ENCODE data around the gene EEF1AKMT4. TPM values are rescaled to one million over a fixed set of nuclear protein-coding genes. Genes with fewer than 3 reads are reported as not detected.

The EEF1AKMT4 gene
- total and polyA plus RNA-seq, 9 donors: 1.0 to 2.1 (median 1.6) TPM

DNA sequence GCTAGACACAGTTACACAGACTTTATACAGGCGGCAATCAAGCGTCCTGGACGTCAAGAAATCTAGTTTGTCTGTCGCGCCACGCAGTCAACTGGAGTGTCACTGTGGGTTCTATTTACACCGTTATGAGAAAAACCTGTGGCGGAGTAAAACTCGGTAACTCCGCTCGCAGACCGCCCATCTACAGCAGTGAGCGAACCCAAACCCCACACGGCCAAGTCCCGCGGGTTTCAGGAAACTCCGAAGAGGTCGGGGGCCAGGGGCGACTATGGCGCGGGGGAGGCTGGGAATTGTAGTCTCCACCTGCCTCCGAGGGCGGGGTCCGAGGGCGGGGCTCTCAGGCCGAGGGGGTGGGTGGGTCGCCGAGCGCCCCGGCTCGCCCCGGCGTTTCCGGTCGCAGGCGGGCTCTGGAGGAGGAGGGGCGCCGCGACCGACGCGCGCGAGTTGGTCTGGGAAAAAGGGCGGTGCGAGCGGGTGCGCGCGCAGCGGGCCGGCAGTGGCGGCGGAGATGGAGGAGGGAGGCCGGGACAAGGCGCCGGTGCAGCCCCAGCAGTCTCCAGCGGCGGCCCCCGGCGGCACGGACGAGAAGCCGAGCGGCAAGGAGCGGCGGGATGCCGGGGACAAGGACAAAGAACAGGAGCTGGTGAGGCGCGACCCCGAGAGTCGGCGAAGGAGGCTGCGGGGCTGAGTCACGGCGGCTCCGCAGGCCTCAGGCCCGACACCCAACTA lies 49.5 kb downstream of the EEF1AKMT4 start, which contains the start of gene PSMD2:
TSS of gene PSMD2 (plus strand) at position 483 of the 729 bp plus-strand sequence. CDS start at position 509, 26 bp downstream.
- DNase-seq: peak; percentile 99
- WGBS (ENCODE audit: insufficient coverage): under 1% methylated on average over 72 of the region's 78 CpGs
- Histone ChIP-seq H3K27ac (ENCODE audit: low read length) (peak within 1 kb of the TSS; percentile 53), H3K27me3 (ENCODE audit: control insufficient read depth, insufficient read depth, low read length) (no peaks in the 10 kb centered on the region), H3K36me3 (ENCODE audit: control insufficient read depth, insufficient read depth, low read length) (peaks cover 35% of the 10 kb centered on the region), H3K4me1 (ENCODE audit: control insufficient read depth, insufficient read depth, low read length) (peaks cover 14% of the 10 kb centered on the region), H3K9me3 (replicated peaks; ENCODE audit: control insufficient read depth, low read depth, low read length) (no peaks in the 10 kb centered on the region), H3K4me3 (ENCODE audit: low read length) (peak within 1 kb of the TSS; percentile 90)

DNA sequence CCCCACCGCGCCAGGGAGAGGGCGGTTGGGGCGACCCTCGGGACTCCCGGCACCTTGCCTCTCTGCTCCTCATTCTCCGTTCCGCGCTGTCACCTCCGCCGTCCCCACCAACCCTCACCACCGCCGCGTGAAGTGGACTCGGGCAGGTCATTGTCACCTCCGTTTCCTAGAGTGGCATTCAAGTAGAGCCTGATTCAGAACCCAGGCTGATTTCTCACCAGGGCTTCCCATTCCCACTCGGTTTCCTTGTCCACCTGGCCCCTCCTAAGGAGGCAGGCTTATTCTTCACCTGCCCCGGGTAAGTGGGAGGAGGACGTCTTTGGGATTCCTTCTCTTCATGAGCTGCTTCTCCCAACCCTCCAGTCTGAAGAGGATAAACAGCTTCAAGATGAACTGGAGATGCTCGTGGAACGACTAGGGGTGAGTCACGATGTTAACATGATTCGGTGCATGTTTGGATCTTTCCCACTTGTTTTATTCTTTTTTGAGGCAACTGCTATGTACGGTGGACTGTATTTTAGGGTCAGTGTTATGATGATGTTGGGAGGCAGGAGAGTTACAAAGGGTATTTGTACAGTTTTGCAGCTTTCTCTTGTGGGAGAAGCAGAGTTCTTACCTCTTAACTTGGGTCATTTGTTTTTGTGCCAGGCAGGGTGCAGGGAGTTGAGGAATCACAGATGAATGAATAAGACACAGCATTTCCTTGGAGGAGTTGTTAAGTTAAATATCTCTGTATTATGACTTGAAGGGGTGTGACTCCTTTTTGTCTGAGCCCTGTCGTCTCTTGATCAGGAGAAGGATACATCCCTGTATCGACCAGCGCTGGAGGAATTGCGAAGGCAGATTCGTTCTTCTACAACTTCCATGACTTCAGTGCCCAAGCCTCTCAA lies 50.3 kb downstream of the EEF1AKMT4 start:
- WGBS (ENCODE audit: insufficient coverage): 4% methylated on average over 16 of the region's 29 CpGs
- no peaks in the 10 kb centered on the region for H3K27me3 ChIP-seq (ENCODE audit: control insufficient read depth, insufficient read depth, low read length)
- H3K4me3 ChIP-seq (ENCODE audit: low read length): peak overlapping the region; percentile 90
- DNase-seq: peak; percentile 18
- peak overlapping the region; percentile 40 for H3K27ac ChIP-seq (ENCODE audit: low read length)
- peaks cover 43% of the 10 kb centered on the region for H3K36me3 ChIP-seq (ENCODE audit: control insufficient read depth, insufficient read depth, low read length)
- H3K4me1 ChIP-seq (ENCODE audit: control insufficient read depth, insufficient read depth, low read length): peaks cover 14% of the 10 kb centered on the region
- H3K9me3 ChIP-seq (replicated peaks; ENCODE audit: control insufficient read depth, low read depth, low read length): no peaks in the 10 kb centered on the region

DNA sequence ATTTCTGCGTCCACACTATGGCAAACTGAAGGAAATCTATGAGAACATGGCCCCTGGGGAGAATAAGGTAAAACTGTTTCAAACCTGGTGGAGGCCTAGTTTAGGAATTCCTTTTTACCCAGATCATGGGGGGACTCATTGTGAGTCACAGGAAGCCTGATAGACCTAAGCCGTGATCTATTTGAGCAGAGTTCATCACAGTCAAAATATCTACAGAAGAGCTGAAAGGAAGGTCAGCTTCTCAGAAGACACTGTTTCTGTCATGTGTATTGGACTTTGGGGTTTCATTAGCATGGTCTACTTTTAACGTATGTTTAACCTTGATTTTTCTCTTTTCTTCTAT lies 50.9 kb downstream of the EEF1AKMT4 start:
- Histone ChIP-seq H3K4me3 (ENCODE audit: low read length) (no peak overlapping the region), H3K4me1 (ENCODE audit: control insufficient read depth, insufficient read depth, low read length) (peaks cover 14% of the 10 kb centered on the region), H3K27me3 (ENCODE audit: control insufficient read depth, insufficient read depth, low read length) (no peaks in the 10 kb centered on the region), H3K27ac (ENCODE audit: low read length) (no peak overlapping the region), H3K9me3 (replicated peaks; ENCODE audit: control insufficient read depth, low read depth, low read length) (no peaks in the 10 kb centered on the region), H3K36me3 (ENCODE audit: control insufficient read depth, insufficient read depth, low read length) (peaks cover 48% of the 10 kb centered on the region)
- WGBS (ENCODE audit: insufficient coverage): 83% methylated on average over 1 of the region's 3 CpGs
- DNase-seq: no peak

DNA sequence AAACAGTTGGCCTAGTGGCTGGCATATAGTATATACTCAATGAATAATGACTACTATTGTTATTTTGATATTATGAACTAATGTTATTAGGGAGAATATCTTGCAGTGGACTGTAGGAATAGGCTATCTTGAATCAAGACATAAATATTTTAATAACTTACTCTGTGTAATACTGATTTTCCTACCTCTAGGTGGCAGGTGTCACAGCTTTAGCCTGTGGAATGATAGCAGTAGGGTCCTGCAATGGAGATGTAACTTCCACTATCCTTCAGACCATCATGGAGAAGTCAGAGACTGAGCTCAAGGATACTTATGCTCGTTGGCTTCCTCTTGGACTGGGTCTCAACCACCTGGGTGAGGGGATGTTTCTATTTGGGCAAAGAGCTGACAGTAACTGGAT lies 56.1 kb downstream of the EEF1AKMT4 start:
- WGBS (ENCODE audit: insufficient coverage): no CpG with 5 or more reads among the region's 1 CpG
- Histone ChIP-seq H3K27me3 (ENCODE audit: control insufficient read depth, insufficient read depth, low read length) (no peaks in the 10 kb centered on the region), H3K4me3 (ENCODE audit: low read length) (no peak overlapping the region), H3K27ac (ENCODE audit: low read length) (no peak overlapping the region), H3K9me3 (replicated peaks; ENCODE audit: control insufficient read depth, low read depth, low read length) (no peaks in the 10 kb centered on the region), H3K4me1 (ENCODE audit: control insufficient read depth, insufficient read depth, low read length) (no peaks in the 10 kb centered on the region), H3K36me3 (ENCODE audit: control insufficient read depth, insufficient read depth, low read length) (peaks cover 80% of the 10 kb centered on the region)
- DNase-seq: no peak

DNA sequence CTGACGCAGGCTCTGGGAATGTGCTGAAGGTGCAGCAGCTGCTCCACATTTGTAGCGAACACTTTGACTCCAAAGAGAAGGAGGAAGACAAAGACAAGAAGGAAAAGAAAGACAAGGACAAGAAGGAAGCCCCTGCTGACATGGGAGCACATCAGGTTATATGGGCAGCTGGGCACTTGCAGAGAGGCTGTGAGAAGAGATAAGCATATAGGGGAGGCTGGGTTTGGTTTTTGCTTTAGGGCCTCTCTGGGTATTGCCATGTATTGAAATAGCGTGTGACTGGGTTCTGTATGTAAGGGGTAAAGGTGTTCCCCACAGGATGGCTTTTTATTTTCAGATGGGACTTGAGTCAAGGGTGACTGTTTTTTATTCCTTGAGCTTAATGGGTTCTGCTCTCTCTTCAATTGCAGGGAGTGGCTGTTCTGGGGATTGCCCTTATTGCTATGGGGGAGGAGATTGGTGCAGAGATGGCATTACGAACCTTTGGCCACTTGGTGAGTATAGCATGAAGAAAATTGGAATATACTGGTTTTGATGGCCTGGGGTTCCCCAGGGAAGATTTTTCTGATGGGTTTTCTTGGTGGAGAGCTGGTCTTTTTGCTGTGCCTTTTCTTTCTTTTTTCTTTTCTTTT lies 57.0 kb downstream of the EEF1AKMT4 start:
- Histone ChIP-seq H3K4me1 (ENCODE audit: control insufficient read depth, insufficient read depth, low read length) (no peaks in the 10 kb centered on the region), H3K9me3 (replicated peaks; ENCODE audit: control insufficient read depth, low read depth, low read length) (no peaks in the 10 kb centered on the region), H3K27ac (ENCODE audit: low read length) (no peak overlapping the region), H3K36me3 (ENCODE audit: control insufficient read depth, insufficient read depth, low read length) (peaks cover 74% of the 10 kb centered on the region), H3K27me3 (ENCODE audit: control insufficient read depth, insufficient read depth, low read length) (no peaks in the 10 kb centered on the region), H3K4me3 (ENCODE audit: low read length) (no peak overlapping the region)
- DNase-seq: no peak
- WGBS (ENCODE audit: insufficient coverage): 100% methylated on average over 1 of the region's 4 CpGs

DNA sequence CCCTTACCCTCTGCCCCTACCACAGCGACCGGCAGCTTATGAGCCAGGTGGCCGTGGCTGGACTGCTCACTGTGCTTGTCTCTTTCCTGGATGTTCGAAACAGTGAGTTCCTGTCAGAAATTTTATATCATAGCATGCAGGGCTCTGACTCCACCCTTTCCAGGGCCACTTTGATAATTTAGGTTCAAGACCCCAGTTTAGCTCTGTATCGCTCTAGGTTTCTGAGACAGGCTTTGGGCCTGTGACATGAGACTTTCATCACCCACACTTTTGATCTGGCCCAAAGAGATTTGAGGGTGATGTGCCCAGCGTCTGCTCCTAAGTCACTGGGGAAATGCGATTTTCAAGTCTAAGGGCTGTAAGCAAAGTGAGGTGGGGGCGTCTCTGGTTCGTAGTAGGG lies 58.4 kb downstream of the EEF1AKMT4 start:
- 95% methylated on average over 9 of the region's 9 CpGs for WGBS (ENCODE audit: insufficient coverage)
- H3K4me1 ChIP-seq (ENCODE audit: control insufficient read depth, insufficient read depth, low read length): no peaks in the 10 kb centered on the region
- H3K9me3 ChIP-seq (replicated peaks; ENCODE audit: control insufficient read depth, low read depth, low read length): no peaks in the 10 kb centered on the region
- DNase-seq: no peak
- peaks cover 60% of the 10 kb centered on the region for H3K36me3 ChIP-seq (ENCODE audit: control insufficient read depth, insufficient read depth, low read length)
- H3K27me3 ChIP-seq (ENCODE audit: control insufficient read depth, insufficient read depth, low read length): no peaks in the 10 kb centered on the region
- H3K27ac ChIP-seq (ENCODE audit: low read length): no peak overlapping the region
- no peak overlapping the region for H3K4me3 ChIP-seq (ENCODE audit: low read length)

Other genes starting within 250 kb of the EEF1AKMT4 start
- gene ABCC5, start 231.8 kb upstream of the EEF1AKMT4 start, total RNA-seq: 15.8 TPM
- 10 to 100 TPM; 17.0 to 28.7 (median 22.4) TPM for gene ABCC5, start 231.8 kb upstream of the EEF1AKMT4 start, polyA plus RNA-seq (ENCODE audit: insufficient read depth in 1 of 8, insufficient read length in 8 of 8, low replicate concordance in 1 of 8)
- gene HTR3D, start 217.9 kb upstream of the EEF1AKMT4 start, total RNA-seq: not detected
- gene HTR3D, start 217.9 kb upstream of the EEF1AKMT4 start, polyA plus RNA-seq (ENCODE audit: insufficient read depth in 1 of 8, insufficient read length in 8 of 8, low replicate concordance in 1 of 8): not detected
- not detected for gene HTR3C, start 196.6 kb upstream of the EEF1AKMT4 start, total RNA-seq
- not detected for gene HTR3C, start 196.6 kb upstream of the EEF1AKMT4 start, polyA plus RNA-seq (ENCODE audit: insufficient read depth in 1 of 8, insufficient read length in 8 of 8, low replicate concordance in 1 of 8)
- not detected for gene HTR3E, start 152.6 kb upstream of the EEF1AKMT4 start, total RNA-seq
- gene HTR3E, start 152.6 kb upstream of the EEF1AKMT4 start, polyA plus RNA-seq (ENCODE audit: insufficient read depth in 1 of 8, insufficient read length in 8 of 8, low replicate concordance in 1 of 8): under 1 TPM in 1 of 8 donors, not detected in 7; 0.07 TPM
- 32.6 TPM for gene EIF2B5, start 114.3 kb upstream of the EEF1AKMT4 start, total RNA-seq
- 10 to 100 TPM; 35.6 to 41.0 (median 38.5) TPM for gene EIF2B5, start 114.3 kb upstream of the EEF1AKMT4 start, polyA plus RNA-seq (ENCODE audit: insufficient read depth in 1 of 8, insufficient read length in 8 of 8, low replicate concordance in 1 of 8)
- 37.1 TPM for gene DVL3, start 94.3 kb upstream of the EEF1AKMT4 start, total RNA-seq
- 10 to 100 TPM; 69.4 to 96.9 (median 88.0) TPM for gene DVL3, start 94.3 kb upstream of the EEF1AKMT4 start, polyA plus RNA-seq (ENCODE audit: insufficient read depth in 1 of 8, insufficient read length in 8 of 8, low replicate concordance in 1 of 8)
- gene AP2M1, start 74.8 kb upstream of the EEF1AKMT4 start, total RNA-seq: 130 TPM
- 100 to 1,000 TPM; 191 to 255 (median 218) TPM for gene AP2M1, start 74.8 kb upstream of the EEF1AKMT4 start, polyA plus RNA-seq (ENCODE audit: insufficient read depth in 1 of 8, insufficient read length in 8 of 8, low replicate concordance in 1 of 8)
- 33.0 TPM for gene ABCF3, start 63.5 kb upstream of the EEF1AKMT4 start, total RNA-seq
- gene ABCF3, start 63.5 kb upstream of the EEF1AKMT4 start, polyA plus RNA-seq (ENCODE audit: insufficient read depth in 1 of 8, insufficient read length in 8 of 8, low replicate concordance in 1 of 8): 10 to 100 TPM; 42.0 to 54.5 (median 48.8) TPM
- gene VWA5B2, start 20.1 kb upstream of the EEF1AKMT4 start, total RNA-seq: 0.04 TPM
- gene VWA5B2, start 20.1 kb upstream of the EEF1AKMT4 start, polyA plus RNA-seq (ENCODE audit: insufficient read depth in 1 of 8, insufficient read length in 8 of 8, low replicate concordance in 1 of 8): 1 to 10 TPM in 1 of 8 donors, under 1 TPM in 7; 0.23 to 1.2 (median 0.42) TPM
- gene ALG3, start 710 bp upstream of the EEF1AKMT4 start, total RNA-seq: 9.6 TPM
- 10 to 100 TPM; 21.5 to 28.0 (median 23.2) TPM for gene ALG3, start 710 bp upstream of the EEF1AKMT4 start, polyA plus RNA-seq (ENCODE audit: insufficient read depth in 1 of 8, insufficient read length in 8 of 8, low replicate concordance in 1 of 8)
- 0.04 TPM for gene CAMK2N2, start 11.9 kb downstream of the EEF1AKMT4 start, total RNA-seq
- under 1 TPM in 2 of 8 donors, not detected in 6; 0.10 to 0.16 TPM for gene CAMK2N2, start 11.9 kb downstream of the EEF1AKMT4 start, polyA plus RNA-seq (ENCODE audit: insufficient read depth in 1 of 8, insufficient read length in 8 of 8, low replicate concordance in 1 of 8)
- gene ECE2, start 26.4 kb downstream of the EEF1AKMT4 start, total RNA-seq: not detected
- gene ECE2, start 26.4 kb downstream of the EEF1AKMT4 start, polyA plus RNA-seq (ENCODE audit: insufficient read depth in 1 of 8, insufficient read length in 8 of 8, low replicate concordance in 1 of 8): not detected
- gene PSMD2, start 49.6 kb downstream of the EEF1AKMT4 start, total RNA-seq: 108 TPM
- 100 to 1,000 TPM; 145 to 200 (median 185) TPM for gene PSMD2, start 49.6 kb downstream of the EEF1AKMT4 start, polyA plus RNA-seq (ENCODE audit: insufficient read depth in 1 of 8, insufficient read length in 8 of 8, low replicate concordance in 1 of 8)
- 115 TPM for gene EIF4G1, start 64.9 kb downstream of the EEF1AKMT4 start, total RNA-seq
- gene EIF4G1, start 64.9 kb downstream of the EEF1AKMT4 start, polyA plus RNA-seq (ENCODE audit: insufficient read depth in 1 of 8, insufficient read length in 8 of 8, low replicate concordance in 1 of 8): 100 to 1,000 TPM; 161 to 242 (median 202) TPM
- 9.8 TPM for gene FAM131A, start 87.9 kb downstream of the EEF1AKMT4 start, total RNA-seq
- gene FAM131A, start 87.9 kb downstream of the EEF1AKMT4 start, polyA plus RNA-seq (ENCODE audit: insufficient read depth in 1 of 8, insufficient read length in 8 of 8, low replicate concordance in 1 of 8): 10 to 100 TPM in 5 of 8 donors, 1 to 10 TPM in 3; 8.4 to 14.9 (median 10.7) TPM
- gene CLCN2, start 111.9 kb downstream of the EEF1AKMT4 start, total RNA-seq: 3.5 TPM
- 1 to 10 TPM; 2.5 to 5.3 (median 3.9) TPM for gene CLCN2, start 111.9 kb downstream of the EEF1AKMT4 start, polyA plus RNA-seq (ENCODE audit: insufficient read depth in 1 of 8, insufficient read length in 8 of 8, low replicate concordance in 1 of 8)
- gene POLR2H, start 112.0 kb downstream of the EEF1AKMT4 start, total RNA-seq: 53.2 TPM
- 10 to 100 TPM; 39.9 to 55.0 (median 48.5) TPM for gene POLR2H, start 112.0 kb downstream of the EEF1AKMT4 start, polyA plus RNA-seq (ENCODE audit: insufficient read depth in 1 of 8, insufficient read length in 8 of 8, low replicate concordance in 1 of 8)
- 0.89 TPM for gene THPO, start 128.5 kb downstream of the EEF1AKMT4 start, total RNA-seq
- 1 to 10 TPM; 1.5 to 2.8 (median 2.1) TPM for gene THPO, start 128.5 kb downstream of the EEF1AKMT4 start, polyA plus RNA-seq (ENCODE audit: insufficient read depth in 1 of 8, insufficient read length in 8 of 8, low replicate concordance in 1 of 8)
- 14.1 TPM for gene CHRD, start 130.4 kb downstream of the EEF1AKMT4 start, total RNA-seq
- 10 to 100 TPM; 14.7 to 21.9 (median 18.0) TPM for gene CHRD, start 130.4 kb downstream of the EEF1AKMT4 start, polyA plus RNA-seq (ENCODE audit: insufficient read depth in 1 of 8, insufficient read length in 8 of 8, low replicate concordance in 1 of 8)

Measured in muscle of leg (tissue), 11 donors.